Measurements from ENCODE around the gene PCBP1. TPM values are rescaled to one million over a fixed set of nuclear protein-coding genes. Genes with fewer than 3 reads are reported as not detected.

PCBP1 gene
- 100 to 1,000 TPM; 423 to 683 (median 522) TPM for total RNA-seq
- polyA plus RNA-seq, result 100 to 1,000 TPM; 522 to 746 (median 549) TPM
- long read RNA-seq, donor 1, transcript PCBP1-201 (1 exons, 1,750 nt), result major isoform, 554 of 554 reads
- long read RNA-seq, donor 1, partial matches to known transcripts, result 0 of 554 reads
- long read RNA-seq, donor 1, other reads (novel, unspliced or antisense), result 0 of 554 reads
- long read RNA-seq, donor 2, transcript PCBP1-201 (1 exons, 1,750 nt), result major isoform, 1,014 of 1,014 reads
- long read RNA-seq, donor 2, partial matches to known transcripts, result 0 of 1,014 reads
- long read RNA-seq, donor 2, other reads (novel, unspliced or antisense), result 0 of 1,014 reads

- 0 to 1% (median 0%) methylated on average over 58 to 93 of the region's 94 CpGs for WGBS, 3 donors
- peaks cover 29% of the 10 kb centered on the region for H3K4me1 ChIP-seq
- DNase-seq (peak; percentile 98 to 99), ATAC-seq (peak; percentile 79 to 85 (median 83))
- peak within 1 kb of the TSS; percentile 100 for H3K27ac ChIP-seq
- no peaks in the 10 kb centered on the region for H3K27me3 ChIP-seq (ENCODE audit: insufficient read depth in 3 of 3, low read length in 2 of 3)
- intact Hi-C loops (cut with DNase I), result loop anchor here (1.0 to 5.0 kb wide), 2 partner anchors 55 to 175 kb away; no protein-coding TSS in a partner anchor
- H3K36me3 ChIP-seq (ENCODE audit: insufficient read depth in 1 of 2, low read depth in 1 of 2), result peaks cover 0 to 28% of the 10 kb centered on the region in 2 donors
- no peaks in the 10 kb centered on the region for H3K9me3 ChIP-seq
- peak within 1 kb of the TSS; percentile 96 for H3K4me3 ChIP-seq
- TF ChIP-seq CTCF (IDR thresholded peaks at IDR 0.05), result no peak
Measured at GRCh38 chr2:70086838-70087701, at the start of gene PCBP1. Gene PCBP1, plus strand, starts transcription at chr2:70087477. Its CDS starts 267 bp downstream, at chr2:70087744.

- Histone ChIP-seq H3K36me3 (ENCODE audit: insufficient read depth in 1 of 2, low read depth in 1 of 2) (no peaks in the 10 kb centered on the region), H3K27me3 (ENCODE audit: insufficient read depth in 3 of 3, low read length in 2 of 3) (no peaks in the 10 kb centered on the region), H3K27ac (no peak overlapping the region), H3K4me1 (peaks cover 9% of the 10 kb centered on the region), H3K9me3 (no peaks in the 10 kb centered on the region), H3K4me3 (no peak overlapping the region)
- intact Hi-C loops (cut with DNase I), result no loop called here
- TF ChIP-seq CTCF (IDR thresholded peaks at IDR 0.05), result no peak
- 72 to 85% (median 75%) methylated on average over 2 of the region's 2 CpGs for WGBS, 3 donors
- DNase-seq (no peak), ATAC-seq (no peak)
Measured at GRCh38 chr2:70039366-70039765, 47.9 kb upstream of the PCBP1 start.

- 82 to 85% (median 83%) methylated on average over 3 of the region's 3 CpGs for WGBS, 3 donors
- ATAC-seq (no peak), DNase-seq (no peak)
- intact Hi-C loops (cut with DNase I), result no loop called here
- TF ChIP-seq CTCF (IDR thresholded peaks at IDR 0.05), result no peak
- Histone ChIP-seq H3K27me3 (ENCODE audit: insufficient read depth in 3 of 3, low read length in 2 of 3) (no peaks in the 10 kb centered on the region), H3K27ac (no peak overlapping the region), H3K9me3 (no peaks in the 10 kb centered on the region), H3K4me3 (no peak overlapping the region), H3K4me1 (peaks cover 17% of the 10 kb centered on the region), H3K36me3 (ENCODE audit: insufficient read depth in 1 of 2, low read depth in 1 of 2) (peaks cover 0 to 13% of the 10 kb centered on the region in 2 donors)
Measured at GRCh38 chr2:70041663-70042062, 45.6 kb upstream of the PCBP1 start.

GRCh38 chr2:70042246-70042645 lies 45.0 kb upstream of the PCBP1 start:
- no peak for DNase-seq
- no peak for ATAC-seq
- Histone ChIP-seq H3K36me3 (ENCODE audit: insufficient read depth in 1 of 2, low read depth in 1 of 2) (peaks cover 0 to 18% of the 10 kb centered on the region in 2 donors), H3K4me1 (peaks cover 19% of the 10 kb centered on the region), H3K4me3 (no peak overlapping the region), H3K27me3 (ENCODE audit: insufficient read depth in 3 of 3, low read length in 2 of 3) (no peaks in the 10 kb centered on the region), H3K27ac (no peak overlapping the region), H3K9me3 (no peaks in the 10 kb centered on the region)
- TF ChIP-seq CTCF (IDR thresholded peaks at IDR 0.05), result no peak
- intact Hi-C loops (cut with DNase I), result no loop called here
- 98% methylated on average over 2 of the region's 2 CpGs for WGBS, 3 donors

All from psoas muscle (tissue), 8 donors.